Measurements from ENCODE around the gene MAST2. TPM values are rescaled to one million over a fixed set of nuclear protein-coding genes. Genes with fewer than 3 reads are reported as not detected.

Gene MAST2
- total and polyA plus RNA-seq, 2 of the 13 experiments (the other 11 are each of a cell fraction or from before 2014, with no cell fraction given), result 15.3 to 23.0 TPM

- TF ChIP-seq IKZF5 (CRISPR knock-in tag; IDR thresholded peaks at IDR 0.05), result no peak
- no peak for TF ChIP-seq ZBTB40 (IDR thresholded peaks at IDR 0.05)
- TF ChIP-seq ZBTB40 (CRISPR knock-in tag; IDR thresholded peaks at IDR 0.05), result no peak; the same call in 1 of the 2 replicates
- no peak for TF ChIP-seq FOXP1 (IDR thresholded peaks at IDR 0.05)
- no peak for TF ChIP-seq FOXP1 (CRISPR knock-in tag; IDR thresholded peaks at IDR 0.05)
- TF ChIP-seq TSC22D2 (CRISPR knock-in tag; IDR thresholded peaks at IDR 0.05; ENCODE audit: borderline replicate concordance), result no peak
- no peak for TF ChIP-seq ZNF883 (CRISPR knock-in tag; IDR thresholded peaks at IDR 0.05; ENCODE audit: not compliant biosample characterization)
- no peak for TF ChIP-seq CCDC6 (CRISPR knock-in tag; IDR thresholded peaks at IDR 0.05)
- 0 out of 2 replicates have a peak, but pooled peaks have one; percentile 19 for TF ChIP-seq ZSCAN5A (CRISPR knock-in tag; IDR thresholded peaks at IDR 0.05; ENCODE audit: borderline replicate concordance)
- TF ChIP-seq ETV6 (CRISPR knock-in tag; conservative IDR thresholded peaks at IDR 0.05), result no peak
- no peak for TF ChIP-seq CENPX (CRISPR knock-in tag; IDR thresholded peaks at IDR 0.05)
- TF ChIP-seq ZSCAN22 (CRISPR knock-in tag; IDR thresholded peaks at IDR 0.05), result no peak
- no peak for TF ChIP-seq SMAD1 (CRISPR knock-in tag; IDR thresholded peaks at IDR 0.05; ENCODE audit: borderline replicate concordance, low read depth)
- TF ChIP-seq NCOA1 (CRISPR knock-in tag; IDR thresholded peaks at IDR 0.05), result no peak
- TF ChIP-seq HMGXB4 (CRISPR knock-in tag; IDR thresholded peaks at IDR 0.05; ENCODE audit: borderline replicate concordance in 1 of 2, low read depth in 1 of 2), result no peak; a peak in 1 of 4 replicates
Measured at GRCh38 chr1:45802343-45803298, 791 bp upstream of the MAST2 start (continued).

All from HepG2 (cell line).